Transverse colon (tissue), 4 donors: ENCODE results near the gene CDKN1A.

ENCODE experiments used
- EP300 ChIP-seq: sonication (generic); formaldehyde crosslinking; IDR thresholded peaks from one replicate; pipeline ENCODE4 v1.6.1; 2017; ENCODE audit warnings: antibody characterized with exemption, low read depth
- POLR2A ChIP-seq: fragments of 450-650 bp; IDR thresholded peaks from one replicate; pipeline ENCODE4 v1.6.1; 2016; ENCODE audit warnings: antibody characterized with exemption, mild to moderate bottlenecking, moderate library complexity
- POLR2AphosphoS5 ChIP-seq, 3 donors: sonication (generic); formaldehyde crosslinking; IDR thresholded peaks; one replicate each; pipeline ENCODE4 v1.6.1; 2016; ENCODE audit warnings: antibody characterized with exemption in 3 of 3
- TF ChIP-seq, protein P1 (sequence below), 5 experiments: fragments of 200-600 bp in 3 of 5; fragments of 450-650 bp in 2 of 5; sonication (generic) in 3 of 5; IDR thresholded peaks; 1 replicate in 2 of 5; 2 replicates in 3 of 5; pipeline ENCODE4 v1.5.1; 2016 to 2017; ENCODE audit warnings: antibody characterized with exemption in 5 of 5, inconsistent platforms in 3 of 5, mild to moderate bottlenecking in 2 of 5, moderate library complexity in 1 of 5

- TF ChIP-seq, protein P1, sequence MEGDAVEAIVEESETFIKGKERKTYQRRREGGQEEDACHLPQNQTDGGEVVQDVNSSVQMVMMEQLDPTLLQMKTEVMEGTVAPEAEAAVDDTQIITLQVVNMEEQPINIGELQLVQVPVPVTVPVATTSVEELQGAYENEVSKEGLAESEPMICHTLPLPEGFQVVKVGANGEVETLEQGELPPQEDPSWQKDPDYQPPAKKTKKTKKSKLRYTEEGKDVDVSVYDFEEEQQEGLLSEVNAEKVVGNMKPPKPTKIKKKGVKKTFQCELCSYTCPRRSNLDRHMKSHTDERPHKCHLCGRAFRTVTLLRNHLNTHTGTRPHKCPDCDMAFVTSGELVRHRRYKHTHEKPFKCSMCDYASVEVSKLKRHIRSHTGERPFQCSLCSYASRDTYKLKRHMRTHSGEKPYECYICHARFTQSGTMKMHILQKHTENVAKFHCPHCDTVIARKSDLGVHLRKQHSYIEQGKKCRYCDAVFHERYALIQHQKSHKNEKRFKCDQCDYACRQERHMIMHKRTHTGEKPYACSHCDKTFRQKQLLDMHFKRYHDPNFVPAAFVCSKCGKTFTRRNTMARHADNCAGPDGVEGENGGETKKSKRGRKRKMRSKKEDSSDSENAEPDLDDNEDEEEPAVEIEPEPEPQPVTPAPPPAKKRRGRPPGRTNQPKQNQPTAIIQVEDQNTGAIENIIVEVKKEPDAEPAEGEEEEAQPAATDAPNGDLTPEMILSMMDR (IDR thresholded peaks at IDR 0.05): no peak
- TF ChIP-seq EP300 (no peak), POLR2AphosphoS5 (IDR thresholded peaks at IDR 0.05) (no peak), POLR2A (no peak)
These were observed 38.1 kb downstream of the CDKN1A start for GRCh38 chr6:36716476-36717093.
